HCT116 (cell line): ENCODE results near the gene FBXL4. TPM values are rescaled to one million over a fixed set of nuclear protein-coding genes. Genes with fewer than 3 reads are reported as not detected.

Experiments
- ATAC-seq: fragments of 200-7000 bp; cut with Tn5 transposase; 2 replicates; pipeline ENCODE4 v1.9.1; 2020; ENCODE audit warnings: mild to moderate bottlenecking, moderate library complexity
- BruUV-seq: library from RNA; stranded (reverse); fragments of 400-500 nt; replicated peaks from 2 replicates; lab custom pipeline; 2021; lab: Mats Ljungman, UMichigan
- CTCF ChIA-PET: fragments of 300-600 bp; sonication (Branson Sonifier 250); formaldehyde crosslinking; loops from one replicate; lab custom pipeline; 2021; ENCODE audit warnings: antibody characterized with exemption; lab: Charles Lee
- POLR2A ChIA-PET: fragments of 300-600, 350-600 bp; sonication (Branson Sonifier 250); formaldehyde crosslinking; loops from one replicate; lab custom pipeline; 2021; ENCODE audit warnings: antibody characterized with exemption; lab: Charles Lee
- RAD21 ChIA-PET, 2 experiments: fragments of 300-600 bp; sonication (Branson Sonifier 250); formaldehyde crosslinking; loops; one replicate each; lab custom pipeline; 2023; ENCODE audit warnings: low total read pairs in 2 of 2; ENCODE audit not compliant: uncharacterized antibody in 2 of 2, unreplicated experiment in 2 of 2, low non-redundant PET in 1 of 2; lab: Charles Lee
- DNase-seq: peaks from one replicate; pipeline ENCODE4 v3.0.0-alpha.2; 2010; ENCODE audit warnings: low read depth, low spot score
- H2AFZ ChIP-seq: fragments of 200-600 bp; shearing (Covaris generic), sonication (generic); 2 replicates; pipeline ENCODE4 v1.6.1; 2017; ENCODE audit warnings: low read depth, mixed run types, mixed read lengths, antibody characterized with exemption, low read length; ENCODE audit not compliant: poor library complexity, severe bottlenecking
- H3K27ac ChIP-seq: 2 replicates; pipeline ENCODE4 v1.5.1; 2012; ENCODE audit warnings: low read depth, low read length
- H3K27me3 ChIP-seq: fragments of 200-600 bp; sonication (generic); 2 replicates; pipeline ENCODE4 v1.6.1; 2016; ENCODE audit warnings: mixed run types, low read length, mixed read lengths; ENCODE audit not compliant: insufficient read depth
- H3K36me3 ChIP-seq, 2 experiments: fragments of 200-500 bp in 1 of 2; fragments of 200-600 bp in 1 of 2; sonication (Bioruptor generic) in 1 of 2; sonication (generic) in 1 of 2; 2 replicates each; pipeline versions ENCODE4 v1.5.1 to v1.6.1; 2014 to 2016; ENCODE audit warnings: low read length in 2 of 2, inconsistent platforms in 1 of 2, mixed read lengths in 1 of 2, mixed run types in 1 of 2; ENCODE audit not compliant: insufficient read depth in 2 of 2, control insufficient read depth in 1 of 2
- H3K4me1 ChIP-seq, 2 experiments: fragments of 200-600 bp in 1 of 2; sonication (generic) in 1 of 2; 2 replicates each; pipeline versions ENCODE4 v1.5.1 to v1.6.1; 2012 to 2017; ENCODE audit warnings: low read length in 2 of 2, inconsistent platforms in 1 of 2, mild to moderate bottlenecking in 1 of 2, mixed read lengths in 1 of 2, mixed run types in 1 of 2, moderate library complexity in 1 of 2; ENCODE audit not compliant: insufficient read depth in 2 of 2, control insufficient read depth in 1 of 2
- H3K4me2 ChIP-seq: fragments of 200-600 bp; sonication (generic); 2 replicates; pipeline ENCODE4 v1.6.1; 2017; ENCODE audit warnings: mixed run types, low read length, mixed read lengths
- H3K4me3 ChIP-seq, 2 experiments: fragments of 200-600 bp in 1 of 2; sonication (generic) in 1 of 2; replicated peaks in 1 of 2; 2 replicates each; pipeline ENCODE4 v1.5.1; 2011 to 2016; ENCODE audit warnings: low read length in 2 of 2, control low read depth in 1 of 2, low read depth in 1 of 2, mild to moderate bottlenecking in 1 of 2, mixed read lengths in 1 of 2, mixed run types in 1 of 2
- H3K79me2 ChIP-seq: fragments of 200-600 bp; sonication (generic); 2 replicates; pipeline ENCODE4 v1.6.1; 2017; ENCODE audit warnings: mild to moderate bottlenecking, mixed run types, low read length, moderate library complexity, mixed read lengths; ENCODE audit not compliant: insufficient read depth
- H3K9ac ChIP-seq: fragments of 200-600 bp; sonication (generic); 2 replicates; pipeline ENCODE4 v1.6.1; 2016; ENCODE audit warnings: low read length, mixed read lengths
- H3K9me2 ChIP-seq: fragments of 200-600 bp; sonication (generic), shearing (Covaris generic); 2 replicates; pipeline ENCODE4 v1.6.1; 2017; ENCODE audit warnings: mixed run types, mild to moderate bottlenecking, moderate library complexity; ENCODE audit not compliant: insufficient read depth
- H3K9me3 ChIP-seq, 2 experiments: fragments of 200-500 bp in 1 of 2; fragments of 200-600 bp in 1 of 2; sonication (Bioruptor generic) in 1 of 2; sonication (generic) in 1 of 2; 2 replicates each; pipeline ENCODE4 v1.6.1; 2014 to 2017; ENCODE audit warnings: low read length in 2 of 2, mixed read lengths in 2 of 2, inconsistent platforms in 1 of 2, low read depth in 1 of 2, mild to moderate bottlenecking in 1 of 2, mixed run types in 1 of 2, moderate library complexity in 1 of 2; ENCODE audit not compliant: control insufficient read depth in 1 of 2, insufficient read depth in 1 of 2
- H4K20me1 ChIP-seq: fragments of 200-600 bp; sonication (generic), shearing (Covaris generic); 2 replicates; pipeline ENCODE4 v1.6.1; 2017; ENCODE audit warnings: mixed run types, mild to moderate bottlenecking, moderate library complexity; ENCODE audit not compliant: insufficient read depth
- CBX3 ChIP-seq: IDR thresholded peaks from 2 replicates; pipeline ENCODE4 v1.6.1; 2012; ENCODE audit warnings: low read depth
- CTCF ChIP-seq, 3 experiments: fragments of 200-600 bp in 1 of 3; sonication (generic) in 1 of 3; IDR thresholded peaks in 2 of 3; conservative IDR thresholded peaks in 1 of 3; 2 replicates each; pipeline ENCODE4 v1.5.1; 2012 to 2017; ENCODE audit warnings: low read depth in 2 of 3, low read length in 2 of 3, antibody characterized with exemption in 1 of 3, borderline replicate concordance in 1 of 3, control low read depth in 1 of 3, mild to moderate bottlenecking in 1 of 3, mixed read lengths in 1 of 3, mixed run types in 1 of 3, moderate library complexity in 1 of 3; ENCODE audit not compliant: insufficient read depth in 1 of 3
- ELF1 ChIP-seq: IDR thresholded peaks from 2 replicates; pipeline ENCODE4 v1.6.1; 2012; ENCODE audit warnings: low read depth, borderline replicate concordance
- EZH2phosphoT487 ChIP-seq: fragments of 200-600 bp; IDR thresholded peaks from 2 replicates; pipeline ENCODE4 v1.6.1; 2018; ENCODE audit warnings: antibody characterized with exemption, borderline replicate concordance
- FOSL1 ChIP-seq: IDR thresholded peaks from 2 replicates; pipeline ENCODE4 v1.6.1; 2012; ENCODE audit warnings: low read depth
- JUND ChIP-seq: IDR thresholded peaks from 2 replicates; pipeline ENCODE4 v1.6.1; 2012
- POLR2A ChIP-seq: IDR thresholded peaks from 2 replicates; pipeline ENCODE4 v1.7.0; 2011; ENCODE audit warnings: borderline replicate concordance; ENCODE audit not compliant: insufficient read depth, insufficient read length; ENCODE audit errors: extremely low read depth
- POLR2AphosphoS5 ChIP-seq: IDR thresholded peaks from 2 replicates; pipeline ENCODE4 v1.6.1; 2011; ENCODE audit warnings: mild to moderate bottlenecking, low read depth, low read length, moderate library complexity
- SIN3A ChIP-seq: IDR thresholded peaks from 2 replicates; pipeline ENCODE4 v1.6.1; 2012; ENCODE audit warnings: low read depth
- SP1 ChIP-seq: IDR thresholded peaks from 2 replicates; pipeline ENCODE4 v1.6.1; 2012; ENCODE audit warnings: low read depth
- YY1 ChIP-seq: IDR thresholded peaks from 2 replicates; pipeline ENCODE4 v1.6.1; 2011; ENCODE audit warnings: low read length, low read depth, moderate library complexity, mild to moderate bottlenecking; ENCODE audit not compliant: insufficient replicate concordance; ENCODE audit errors: extremely low read depth
- ZBTB33 ChIP-seq: IDR thresholded peaks from 2 replicates; pipeline ENCODE4 v1.6.1; 2011; ENCODE audit warnings: mild to moderate bottlenecking, low read length, moderate library complexity; ENCODE audit not compliant: insufficient replicate concordance; ENCODE audit errors: extremely low read depth
- ZFX ChIP-seq: fragments of 450-650 bp; IDR thresholded peaks from 2 replicates; pipeline ENCODE4 v1.6.1; 2017
- ZNF274 ChIP-seq: fragments of 200-500 bp; sonication (Bioruptor generic); IDR thresholded peaks from 2 replicates; pipeline ENCODE4 v1.6.1; 2014; ENCODE audit warnings: mild to moderate bottlenecking, low read depth, low read length, inconsistent platforms
- intact Hi-C: fragments of 100-400 bp; cut with micrococcal nuclease; formaldehyde crosslinking; loops from 2 replicates; pipeline ENCODE4 v1.10.0; 2022
- total RNA-seq: library from RNA; stranded (reverse); gene quantifications from one replicate; pipeline ENCODE4 v1.2.1, GENCODE V29; 2021; ENCODE audit not compliant: unreplicated experiment
- TF ChIP-seq, protein P1 (sequence below): IDR thresholded peaks from 2 replicates; pipeline ENCODE4 v1.6.1; 2012; ENCODE audit warnings: low read depth

Gene FBXL4
- total RNA-seq, 1 experiment from 2014 or later = 15.7 TPM

GRCh38 chr6:98929498-98930060 lies 18.2 kb downstream of the FBXL4 start:
- Histone ChIP-seq H3K9me3 (no peaks in the 10 kb centered on the region), H3K4me1 (no peaks in the 10 kb centered on the region)
- RAD21 ChIA-PET = no interaction called here
- no peak for TF ChIP-seq SP1
- TF ChIP-seq CBX3 = no peak
- no peak for TF ChIP-seq FOSL1
- no peak for TF ChIP-seq POLR2AphosphoS5
- no peak for TF ChIP-seq YY1
- TF ChIP-seq ELF1 = no peak
- TF ChIP-seq, protein P1, sequence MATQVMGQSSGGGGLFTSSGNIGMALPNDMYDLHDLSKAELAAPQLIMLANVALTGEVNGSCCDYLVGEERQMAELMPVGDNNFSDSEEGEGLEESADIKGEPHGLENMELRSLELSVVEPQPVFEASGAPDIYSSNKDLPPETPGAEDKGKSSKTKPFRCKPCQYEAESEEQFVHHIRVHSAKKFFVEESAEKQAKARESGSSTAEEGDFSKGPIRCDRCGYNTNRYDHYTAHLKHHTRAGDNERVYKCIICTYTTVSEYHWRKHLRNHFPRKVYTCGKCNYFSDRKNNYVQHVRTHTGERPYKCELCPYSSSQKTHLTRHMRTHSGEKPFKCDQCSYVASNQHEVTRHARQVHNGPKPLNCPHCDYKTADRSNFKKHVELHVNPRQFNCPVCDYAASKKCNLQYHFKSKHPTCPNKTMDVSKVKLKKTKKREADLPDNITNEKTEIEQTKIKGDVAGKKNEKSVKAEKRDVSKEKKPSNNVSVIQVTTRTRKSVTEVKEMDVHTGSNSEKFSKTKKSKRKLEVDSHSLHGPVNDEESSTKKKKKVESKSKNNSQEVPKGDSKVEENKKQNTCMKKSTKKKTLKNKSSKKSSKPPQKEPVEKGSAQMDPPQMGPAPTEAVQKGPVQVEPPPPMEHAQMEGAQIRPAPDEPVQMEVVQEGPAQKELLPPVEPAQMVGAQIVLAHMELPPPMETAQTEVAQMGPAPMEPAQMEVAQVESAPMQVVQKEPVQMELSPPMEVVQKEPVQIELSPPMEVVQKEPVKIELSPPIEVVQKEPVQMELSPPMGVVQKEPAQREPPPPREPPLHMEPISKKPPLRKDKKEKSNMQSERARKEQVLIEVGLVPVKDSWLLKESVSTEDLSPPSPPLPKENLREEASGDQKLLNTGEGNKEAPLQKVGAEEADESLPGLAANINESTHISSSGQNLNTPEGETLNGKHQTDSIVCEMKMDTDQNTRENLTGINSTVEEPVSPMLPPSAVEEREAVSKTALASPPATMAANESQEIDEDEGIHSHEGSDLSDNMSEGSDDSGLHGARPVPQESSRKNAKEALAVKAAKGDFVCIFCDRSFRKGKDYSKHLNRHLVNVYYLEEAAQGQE = no peak
- no peak for TF ChIP-seq EZH2phosphoT487
- TF ChIP-seq ZFX = no peak
- TF ChIP-seq POLR2A = no peak
- TF ChIP-seq JUND = no peak
- no peak for TF ChIP-seq CTCF (IDR thresholded peaks at IDR 0.05 in 2 of 3, conservative IDR thresholded peaks at IDR 0.05 in 1 of 3; ENCODE audit: borderline replicate concordance in 1 of 3, insufficient read depth in 1 of 3, low read depth in 2 of 3, low read length in 2 of 3)
- TF ChIP-seq ZNF274 = no peak
- TF ChIP-seq SIN3A = no peak
- no peak for TF ChIP-seq ZBTB33
- TF ChIP-seq, all 23 proteins: peak for 0
- peaks cover 2 to 3% of the 10 kb centered on the region in 2 experiments; a peak in 1 of 4 replicates for H3K36me3 ChIP-seq
- intact Hi-C loops = no loop called here
- H3K27ac ChIP-seq = no peak overlapping the region
- H3K9ac ChIP-seq = no peak overlapping the region
- peaks cover 39% of the 10 kb centered on the region for H3K79me2 ChIP-seq
- H3K9me2 ChIP-seq = no peaks in the 10 kb centered on the region
- no peak overlapping the region for H2AFZ ChIP-seq
- BruUV-seq = no TSS peak
- ATAC-seq (no peak), DNase-seq (no peak)
- no peaks in the 10 kb centered on the region; the same call in 1 of the 2 replicates for H4K20me1 ChIP-seq
- no peaks in the 10 kb centered on the region for H3K27me3 ChIP-seq
- POLR2A ChIA-PET = no interaction called here
- H3K4me2 ChIP-seq = no peak overlapping the region
- no peak overlapping the region for H3K4me3 ChIP-seq
- CTCF ChIA-PET = no interaction called here
